CD4-positive, alpha-beta T cell treated with Interleukin-4 for 4 hours (primary cell): ENCODE data around the gene IL33.
"Not testable (repeated sequence)": the region's sequence is repeated elsewhere in the genome, so short reads cannot be mapped to it uniquely, and the experiment has no call there.

Source experiments
- DNase-seq: peaks from one replicate; pipeline ENCODE4 v3.0.0-alpha.2; 2020

Gene IL33

GRCh38 chr9:6215562-6215961 is at the start of gene IL33:
Gene IL33, plus strand, starts transcription at chr9:6215807. Its CDS starts 25,888 bp downstream, at chr9:6241695.
- no peak for DNase-seq

DNA sequence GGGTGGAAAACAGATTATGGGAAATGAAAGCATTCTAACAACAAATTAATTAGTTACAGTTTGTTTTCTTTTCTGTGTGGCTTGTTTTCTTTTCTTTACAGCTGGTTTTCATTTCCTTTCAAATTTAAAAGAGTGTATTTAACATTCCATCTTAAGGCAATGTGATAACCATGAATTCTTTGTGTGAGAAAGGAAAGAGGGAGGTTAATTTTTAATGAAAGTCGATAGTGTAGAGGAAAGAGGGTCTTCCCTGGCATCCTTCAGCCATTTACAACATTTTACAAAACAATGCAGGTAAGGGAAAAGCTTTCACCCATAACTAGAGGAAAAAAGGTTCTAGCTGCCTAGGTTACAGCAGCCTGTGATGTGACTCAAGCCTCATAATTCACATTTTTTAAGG is 43.9 kb upstream of the IL33 start:
- DNase-seq: no peak

GRCh38 chr9:6173914-6174313 is 41.7 kb upstream of the IL33 start:
- no peak for DNase-seq

GRCh38 chr9:6182549-6183226 is 32.9 kb upstream of the IL33 start:
- DNase-seq: not testable (repeated sequence)

GRCh38 chr9:6183227-6183551 is 32.4 kb upstream of the IL33 start:
- no peak for DNase-seq

GRCh38 chr9:6183627-6184026 is 32.0 kb upstream of the IL33 start:
- DNase-seq: no peak

GRCh38 chr9:6184749-6185645 is 30.6 kb upstream of the IL33 start:
- DNase-seq: no peak

DNA sequence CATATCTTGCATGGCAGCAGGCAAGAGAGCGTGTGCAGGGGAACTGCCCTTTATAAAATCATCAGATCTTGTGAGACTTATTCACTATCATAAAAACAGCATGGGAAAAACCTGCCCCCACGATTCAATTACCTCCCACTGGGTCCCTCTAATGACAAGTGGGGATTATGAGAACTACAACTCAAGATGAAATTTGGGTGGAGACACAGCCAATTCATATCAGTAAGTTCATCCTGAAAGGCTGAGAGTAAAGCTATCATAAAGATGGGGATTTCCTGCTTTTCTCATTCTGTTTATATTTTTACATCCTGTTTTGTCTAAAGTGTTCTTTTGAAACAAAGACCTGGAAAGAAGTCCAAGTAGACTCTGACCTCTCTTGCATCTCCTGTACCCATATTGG is 28.9 kb upstream of the IL33 start:
- no peak for DNase-seq

DNA sequence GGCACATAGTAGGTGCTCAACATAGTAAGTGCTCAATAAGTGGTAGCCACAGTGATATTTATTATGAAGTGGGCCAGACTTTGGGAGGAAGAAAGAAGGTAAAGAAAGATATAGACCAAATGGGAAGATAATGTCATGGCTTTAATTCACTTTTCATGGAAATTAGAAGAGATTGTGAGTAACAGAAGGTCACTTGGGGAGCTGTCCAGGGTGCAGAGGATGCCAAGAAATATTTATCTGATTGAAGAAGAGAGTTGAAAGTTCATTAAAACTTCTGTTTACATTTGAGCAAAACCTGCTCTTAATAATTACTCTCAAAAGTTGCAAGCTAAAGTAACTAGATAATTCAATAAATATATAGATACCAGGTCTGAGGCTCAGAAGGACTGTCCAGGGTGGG is 28.3 kb upstream of the IL33 start:
- DNase-seq: no peak

GRCh38 chr9:6188466-6188865 is 27.1 kb upstream of the IL33 start:
- no peak for DNase-seq

DNA sequence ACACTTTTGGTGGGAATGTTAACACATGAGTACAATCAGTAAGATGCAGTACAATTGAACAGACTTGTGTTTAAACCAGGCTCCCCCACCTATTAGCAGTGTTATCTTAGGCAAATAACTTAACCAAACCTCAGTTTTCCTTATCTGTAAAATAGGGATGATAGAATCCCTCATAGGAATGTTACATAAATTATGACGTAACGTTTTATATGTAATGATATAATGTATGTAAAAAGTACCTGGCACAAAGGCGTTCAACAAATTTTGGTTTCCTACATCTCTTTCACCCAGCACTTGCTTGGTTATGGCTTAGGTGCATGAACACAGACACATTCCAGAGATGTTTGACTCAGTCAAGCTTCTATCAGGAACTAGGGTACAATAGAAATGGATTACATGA is 26.7 kb upstream of the IL33 start:
- DNase-seq: no peak

- DNase-seq: no peak
Measured at GRCh38 chr9:6194934-6195333, 20.7 kb upstream of the IL33 start.

GRCh38 chr9:6195714-6196360 is 19.8 kb upstream of the IL33 start:
- no peak for DNase-seq

GRCh38 chr9:6197330-6197729 is 18.3 kb upstream of the IL33 start:
- no peak for DNase-seq

DNA sequence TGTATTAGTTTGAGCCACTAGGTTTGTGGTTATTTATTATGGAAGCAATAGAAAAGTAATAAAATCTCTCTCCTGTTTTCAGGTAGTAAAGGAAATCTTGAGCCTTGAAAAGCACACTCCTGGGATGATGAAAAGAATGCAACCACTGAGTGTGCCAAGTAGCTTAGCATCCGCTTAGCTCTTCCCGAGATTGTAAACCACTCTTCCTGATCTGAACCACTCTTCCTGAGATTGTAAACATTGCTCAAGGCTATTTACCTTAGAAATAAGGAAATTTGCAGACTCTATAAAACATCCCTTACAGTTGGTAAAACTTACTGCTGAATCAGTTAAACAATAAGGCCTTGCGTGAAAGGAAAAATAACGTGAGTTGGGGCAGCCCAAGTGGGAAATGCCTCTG is 17.4 kb upstream of the IL33 start:
- DNase-seq: no peak

DNA sequence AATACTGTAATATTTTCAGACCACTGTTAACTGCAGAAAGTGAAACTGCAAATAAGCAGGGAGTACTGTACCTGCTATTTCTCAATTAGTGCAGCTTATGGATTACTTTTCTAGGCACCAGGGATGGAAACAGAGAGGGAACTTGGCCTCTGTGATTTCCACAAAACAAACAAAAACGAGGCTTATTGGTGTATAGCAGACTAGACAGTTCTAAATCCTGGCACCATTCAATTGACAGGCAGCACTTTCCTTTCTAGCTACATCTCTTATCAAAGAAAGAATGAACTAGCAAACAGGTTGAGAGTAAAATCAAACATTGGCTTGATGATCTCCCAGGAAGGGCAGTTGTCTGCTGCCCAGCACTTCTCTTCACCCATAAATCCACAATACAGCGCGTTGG is 16.0 kb upstream of the IL33 start:
- DNase-seq: no peak

- no peak for DNase-seq
Measured at GRCh38 chr9:6200761-6201160, 14.8 kb upstream of the IL33 start.

- DNase-seq: no peak
Measured at GRCh38 chr9:6209966-6210365, 5.6 kb upstream of the IL33 start.

DNA sequence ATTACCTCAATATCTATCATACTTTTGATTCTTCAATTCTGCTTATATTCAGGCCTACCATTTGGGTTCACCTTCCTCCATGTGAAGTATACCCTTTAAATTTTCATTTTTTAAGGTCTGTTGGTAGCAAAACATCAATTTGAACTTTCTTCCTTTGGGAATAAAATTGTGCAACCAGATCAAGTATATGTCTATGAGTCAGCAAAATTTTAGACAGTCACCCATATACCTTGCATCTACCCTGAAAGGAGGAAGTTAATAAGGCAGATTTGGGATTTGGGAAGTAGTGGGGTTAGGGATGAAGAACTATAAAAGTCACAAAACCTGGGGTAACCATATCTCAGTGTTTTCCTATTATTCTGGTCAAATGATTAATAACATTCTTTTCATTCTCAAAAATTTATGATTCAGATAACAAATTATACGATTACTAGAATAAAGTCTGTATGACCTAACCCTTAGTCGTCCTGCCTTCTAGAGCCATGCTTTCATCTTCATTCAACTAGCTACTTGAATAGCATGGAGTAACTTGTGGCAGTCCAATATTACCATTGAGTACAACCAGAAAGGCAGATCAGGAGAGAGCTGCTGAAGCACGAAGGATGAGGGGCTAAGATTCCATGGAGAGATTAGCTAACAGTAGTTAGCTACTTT is 2.8 kb upstream of the IL33 start:
- DNase-seq: no peak

DNA sequence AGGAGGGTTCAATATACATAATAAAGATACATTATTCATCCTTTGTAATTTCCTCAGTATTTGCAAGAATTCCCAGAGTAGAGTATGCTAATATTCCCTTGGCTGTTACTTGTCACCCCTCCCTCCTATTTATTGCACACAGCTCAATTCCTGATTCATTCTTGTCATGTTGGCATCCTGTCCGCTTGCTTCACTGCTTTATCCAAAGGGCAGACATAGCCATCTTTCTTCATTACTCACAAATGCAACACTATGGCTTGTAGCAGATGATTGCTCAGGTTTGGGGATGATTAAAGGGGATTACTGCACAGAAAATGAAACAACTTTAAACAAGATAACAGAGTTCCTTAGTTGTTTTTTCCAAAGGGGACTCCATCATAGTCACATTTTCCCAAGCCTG is 1.2 kb upstream of the IL33 start:
- no peak for DNase-seq

- DNase-seq: no peak
Measured at GRCh38 chr9:6214903-6215302, 704 bp upstream of the IL33 start.

DNA sequence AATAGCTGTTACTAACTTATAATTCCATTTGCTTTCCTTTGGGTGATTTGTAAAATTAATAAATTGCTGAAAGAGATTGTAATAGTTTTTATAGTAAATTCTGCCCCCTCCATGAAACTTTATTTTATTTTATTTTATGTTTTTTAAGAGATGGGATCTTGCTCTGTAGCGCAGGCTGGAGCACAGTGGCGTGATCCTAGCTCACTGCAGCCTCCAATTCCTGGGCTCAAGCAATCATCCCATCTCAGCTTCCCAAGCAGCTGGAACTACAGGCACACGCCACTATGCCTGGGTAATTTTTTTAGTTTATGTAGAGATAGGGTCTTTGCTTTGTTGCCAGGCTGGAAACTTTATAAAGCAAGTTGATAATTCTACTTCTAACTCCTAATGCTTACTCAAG is 395 bp downstream of the IL33 start:
- DNase-seq: no peak

DNA sequence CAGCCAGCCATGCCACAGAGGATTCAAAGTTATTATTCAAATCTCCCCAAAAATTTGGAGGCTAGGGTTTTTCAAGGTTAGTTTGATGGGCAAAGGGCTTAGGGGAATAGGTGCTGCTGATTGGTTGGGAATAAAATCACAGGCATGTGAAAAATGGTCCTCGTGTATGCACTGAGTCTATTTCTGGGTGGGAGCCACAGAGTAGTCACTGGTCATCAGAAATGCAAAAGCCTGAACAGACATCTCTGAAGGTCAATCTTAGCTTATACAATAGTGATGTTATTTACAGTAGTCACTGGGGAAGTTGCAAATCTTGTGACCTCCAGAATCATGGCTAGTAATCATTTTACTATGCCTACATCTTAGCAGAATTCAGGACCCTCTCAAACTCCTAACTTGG is 1.3 kb downstream of the IL33 start:
- no peak for DNase-seq

DNA sequence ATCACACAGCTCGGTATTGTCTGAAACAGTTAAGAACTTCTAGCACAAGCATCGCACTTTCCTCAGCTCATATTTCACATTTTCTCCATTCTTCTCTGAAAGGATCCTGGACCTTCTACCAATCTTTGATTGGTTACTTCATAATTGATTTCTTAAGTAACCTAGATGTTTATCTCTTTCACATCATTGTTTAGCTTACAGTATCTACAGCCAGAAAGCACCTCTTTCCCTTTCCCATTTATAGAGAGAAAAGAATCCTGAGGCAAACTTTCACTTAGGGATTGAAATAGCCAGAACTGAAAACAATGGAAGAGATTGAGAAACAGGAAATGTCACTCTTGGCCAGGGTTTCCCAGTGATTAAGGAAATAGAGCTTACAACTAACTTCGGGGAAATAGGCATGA is 2.5 kb downstream of the IL33 start:
- no peak for DNase-seq
